Epithelial cell of proximal tubule (primary cell): ENCODE results near the gene RPL19. TPM values are rescaled to one million over a fixed set of nuclear protein-coding genes. Genes with fewer than 3 reads are reported as not detected.

Experiments
- DNase-seq: peaks from one replicate; pipeline ENCODE4 v3.0.0-alpha.2; 2011; ENCODE audit warnings: low read depth
- H3K4me3 ChIP-seq: 2 replicates; pipeline ENCODE4 v1.5.1; 2011; ENCODE audit warnings: low read depth, mild to moderate bottlenecking, low read length
- CTCF ChIP-seq: conservative IDR thresholded peaks from 2 replicates; pipeline ENCODE4 v1.5.1; 2012; ENCODE audit warnings: low read depth, mild to moderate bottlenecking, low read length
- total RNA-seq: library from RNA; depleted of rRNA; stranded (reverse); fragments of >200 nt; gene quantifications from 2 replicates; pipeline ENCODE4 v1.2.3, GENCODE V29; 2015

RPL19 gene
- total RNA-seq, 1 donor from 2014 or later, result 2,474 TPM

DNA sequence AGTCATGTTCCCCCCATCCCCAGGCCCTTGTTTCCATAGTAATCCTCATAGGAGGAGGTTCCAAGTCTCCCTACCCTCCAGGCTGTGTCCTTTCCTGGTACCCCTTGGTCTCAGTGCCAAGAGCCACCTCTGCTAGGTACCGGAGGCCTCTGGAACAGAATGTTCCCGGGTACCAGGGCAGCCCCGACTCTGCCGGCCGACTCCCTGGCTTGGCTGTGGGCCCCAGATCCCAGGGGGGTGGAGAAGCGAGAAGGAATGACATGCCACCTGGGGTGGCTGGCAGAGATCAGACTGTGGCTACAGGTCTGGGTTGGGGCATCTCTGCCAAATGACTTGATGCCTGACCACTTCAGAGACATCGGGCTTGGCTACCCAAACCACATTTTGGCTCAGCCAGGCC, 22.1 kb downstream of the RPL19 start:
- TF ChIP-seq CTCF, result no peak
- no peak overlapping the region for H3K4me3 ChIP-seq
- DNase-seq, result no peak

GRCh38 chr17:39222866-39223834, 23.1 kb downstream of the RPL19 start:
- DNase-seq, result no peak
- TF ChIP-seq CTCF, result no peak
- no peak overlapping the region for H3K4me3 ChIP-seq

DNA sequence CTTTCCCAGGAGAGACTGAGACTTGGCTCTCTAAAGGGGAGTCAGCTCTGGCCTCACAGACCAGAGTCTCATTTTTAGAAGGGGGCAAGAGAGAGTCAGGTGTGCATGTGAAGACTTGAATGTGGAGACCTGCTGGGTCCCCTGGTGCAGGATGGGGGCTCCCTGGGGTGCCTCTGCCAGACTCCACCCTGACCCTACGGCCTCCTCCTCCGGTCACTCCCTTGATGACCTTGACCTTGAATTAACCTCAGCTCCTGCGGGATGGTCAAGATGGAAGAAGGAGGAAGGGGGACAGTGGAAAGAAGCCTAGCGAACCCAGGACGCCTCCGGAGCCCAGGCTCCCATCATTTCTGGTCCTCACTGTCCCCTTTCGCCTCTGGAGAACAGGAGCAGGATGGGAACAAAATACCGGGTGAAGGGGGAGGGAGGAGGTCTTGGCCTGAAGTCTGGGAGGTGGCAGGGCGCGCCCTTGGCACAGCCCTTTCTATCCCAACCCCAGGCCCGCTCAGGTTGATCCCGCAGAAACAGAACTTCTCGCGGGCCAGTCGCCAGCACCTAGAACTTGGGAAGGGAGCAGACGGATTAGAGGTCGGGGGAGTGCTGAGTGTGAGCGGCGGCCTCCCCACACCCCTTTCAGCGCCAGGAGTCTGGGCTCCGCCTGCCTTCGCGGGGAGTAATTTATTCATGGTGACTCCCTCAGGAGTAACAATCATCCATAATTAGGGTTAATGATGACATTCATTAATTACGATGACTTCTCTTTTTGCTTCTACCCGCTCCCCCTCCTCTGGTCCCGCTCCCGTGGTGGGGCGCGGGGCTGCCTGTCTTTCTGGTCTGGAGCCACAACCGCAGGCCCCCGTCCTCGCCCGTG, 24.1 kb downstream of the RPL19 start:
- DNase-seq, result no peak
- TF ChIP-seq CTCF, result no peak
- peak overlapping the region; percentile 23 for H3K4me3 ChIP-seq

DNA sequence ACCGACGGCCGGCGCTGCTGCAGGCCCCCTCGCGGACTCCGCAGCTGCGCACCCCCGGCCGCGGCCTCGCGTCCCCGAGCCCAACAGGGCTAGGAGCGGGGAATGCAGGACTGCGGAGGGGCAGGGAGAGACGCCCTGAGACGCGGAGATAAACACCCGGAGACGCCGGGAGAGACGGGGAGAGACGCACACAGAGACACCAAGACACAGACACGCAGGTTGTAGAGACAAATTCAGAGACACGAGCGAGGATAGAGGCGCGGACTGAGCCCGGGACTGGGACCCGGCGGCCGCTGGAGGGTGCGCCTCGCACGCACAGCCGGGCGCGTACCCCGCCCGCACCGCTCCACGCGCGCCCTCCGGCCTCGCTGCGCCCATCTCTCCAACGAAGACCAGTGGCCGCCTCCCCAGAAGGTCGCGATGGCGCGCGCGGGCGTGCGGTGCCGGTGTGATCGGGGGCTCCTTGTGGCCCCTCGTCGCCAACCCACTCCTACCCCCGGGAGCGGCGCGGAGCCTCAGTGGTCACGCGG, 24.8 kb downstream of the RPL19 start:
- DNase-seq, result no peak
- TF ChIP-seq CTCF, result no peak
- H3K4me3 ChIP-seq, result peak overlapping the region; percentile 23

GRCh38 chr17:39225308-39225958, 25.4 kb downstream of the RPL19 start, which contains the start of gene STAC2:
TSS of gene STAC2 (minus strand) at chr17:39225945. CDS start at chr17:39225502, 443 bp downstream.
- H3K4me3 ChIP-seq, result peak within 1 kb of the TSS; percentile 23
- TF ChIP-seq CTCF, result no peak
- DNase-seq, result no peak

DNA sequence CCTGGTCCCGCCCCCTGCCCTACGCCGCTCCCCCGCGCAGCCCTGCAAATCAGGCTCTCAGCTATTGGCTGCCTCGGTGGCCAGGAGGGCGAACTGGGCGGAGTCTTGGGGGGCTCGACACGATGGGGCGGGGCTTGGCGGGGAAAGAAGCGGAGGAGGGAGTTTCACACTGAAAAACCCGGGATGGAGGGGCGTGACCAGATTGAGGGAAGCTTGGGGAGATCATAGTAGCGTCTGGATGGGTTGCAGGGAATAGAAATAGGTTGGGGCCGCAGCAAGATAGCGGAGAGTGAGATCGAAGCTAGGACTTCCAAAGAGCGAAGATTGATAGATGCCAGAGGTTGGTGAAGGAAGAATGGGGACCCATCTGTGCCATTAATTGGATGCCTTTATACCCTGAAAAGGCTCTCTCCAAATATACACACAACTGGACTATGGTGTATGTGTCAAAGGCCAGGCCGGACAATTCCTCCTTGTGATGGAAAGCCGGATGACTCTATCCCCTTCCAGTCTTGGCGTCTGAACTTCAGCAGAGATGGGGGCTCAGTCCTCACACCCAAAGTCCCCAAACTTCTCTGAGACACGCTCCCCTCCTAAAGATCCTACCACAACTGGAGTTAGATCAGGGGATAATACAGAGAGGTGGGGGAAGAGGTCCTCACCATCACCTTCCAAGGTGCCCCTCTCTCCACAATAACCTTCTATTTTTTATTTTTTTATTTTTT, 26.0 kb downstream of the RPL19 start:
- TF ChIP-seq CTCF, result no peak
- no peak for DNase-seq
- no peak overlapping the region for H3K4me3 ChIP-seq
